ENCODE results near the gene RNASEH2A. TPM values are rescaled to one million over a fixed set of nuclear protein-coding genes. Genes with fewer than 3 reads are reported as not detected.

Gene RNASEH2A
- polyA plus RNA-seq, 1 donor: 20.3 TPM

Other genes with a start within 250 kb of the RNASEH2A start
- 2.9 TPM for gene ZNF490, start 195.8 kb upstream of the RNASEH2A start, polyA plus RNA-seq
- gene ZNF791, start 195.7 kb upstream of the RNASEH2A start, polyA plus RNA-seq: 19.0 TPM
- 51.5 TPM for gene MAN2B1, start 139.8 kb upstream of the RNASEH2A start, polyA plus RNA-seq
- 20.5 TPM for gene WDR83, start 139.8 kb upstream of the RNASEH2A start, polyA plus RNA-seq
- 97.7 TPM for gene DHPS, start 124.7 kb upstream of the RNASEH2A start, polyA plus RNA-seq
- gene GNG14, start 118.6 kb upstream of the RNASEH2A start, polyA plus RNA-seq: 0.33 TPM
- 9.5 TPM for gene FBXW9, start 110.0 kb upstream of the RNASEH2A start, polyA plus RNA-seq
- 49.2 TPM for gene TNPO2, start 82.7 kb upstream of the RNASEH2A start, polyA plus RNA-seq
- gene TRIR, start 71.9 kb upstream of the RNASEH2A start, polyA plus RNA-seq: 219 TPM
- gene GET3, start 69.1 kb upstream of the RNASEH2A start, polyA plus RNA-seq: 64.0 TPM
- gene BEST2, start 54.8 kb upstream of the RNASEH2A start, polyA plus RNA-seq: 0.10 TPM
- gene HOOK2, start 31.0 kb upstream of the RNASEH2A start, polyA plus RNA-seq: 192 TPM
- gene JUNB, start 15.1 kb upstream of the RNASEH2A start, polyA plus RNA-seq: 333 TPM
- gene PRDX2, start 4.8 kb upstream of the RNASEH2A start, polyA plus RNA-seq: 271 TPM
- gene THSD8, start 4.5 kb upstream of the RNASEH2A start, polyA plus RNA-seq: 3.8 TPM
- 1.6 TPM for gene RTBDN, start 28.0 kb downstream of the RNASEH2A start, polyA plus RNA-seq
- 4.4 TPM for gene MAST1, start 31.9 kb downstream of the RNASEH2A start, polyA plus RNA-seq
- 7.8 TPM for gene DNASE2, start 74.9 kb downstream of the RNASEH2A start, polyA plus RNA-seq
- 0.79 TPM for gene KLF1, start 80.6 kb downstream of the RNASEH2A start, polyA plus RNA-seq
- 25.4 TPM for gene GCDH, start 84.6 kb downstream of the RNASEH2A start, polyA plus RNA-seq
- gene SYCE2, start 112.7 kb downstream of the RNASEH2A start, polyA plus RNA-seq: 1.0 TPM
- 55.0 TPM for gene FARSA, start 127.1 kb downstream of the RNASEH2A start, polyA plus RNA-seq
- gene CALR, start 132.0 kb downstream of the RNASEH2A start, polyA plus RNA-seq: 723 TPM
- 91.8 TPM for gene RAD23A, start 139.3 kb downstream of the RNASEH2A start, polyA plus RNA-seq
- gene GADD45GIP1, start 150.6 kb downstream of the RNASEH2A start, polyA plus RNA-seq: 30.5 TPM
- gene DAND5, start 163.0 kb downstream of the RNASEH2A start, polyA plus RNA-seq: 0.06 TPM
- gene NFIX, start 188.9 kb downstream of the RNASEH2A start, polyA plus RNA-seq: 20.2 TPM